K562 (cell line): ENCODE data around the gene TXK. TPM values are rescaled to one million over a fixed set of nuclear protein-coding genes. Genes with fewer than 3 reads are reported as not detected.

Experiments used
- ATAC-seq: fragments of 200-7000 bp; cut with Tn5 transposase; 3 replicates; pipeline ENCODE4 v1.9.1; 2020; ENCODE audit warnings: moderate library complexity
- BruUV-seq: library from RNA; stranded (reverse); fragments of 400-500 nt; replicated peaks from 2 replicates; lab custom pipeline; 2021; lab: Mats Ljungman, UMichigan
- CTCF ChIA-PET: fragments of 300-600 bp; formaldehyde crosslinking; extraction: SDS; loops from one replicate; lab custom pipeline; 2021; ENCODE audit warnings: low intra/inter-chr PET ratio; lab: Yijun Ruan, JAX
- POLR2A ChIA-PET: fragments of 300-600, 350-650 bp; sonication (Branson Sonifier 250); formaldehyde crosslinking; extraction: SDS; loops from one replicate; lab custom pipeline; 2021; ENCODE audit warnings: antibody characterized with exemption, inconsistent platforms; lab: Yijun Ruan, JAX
- DNase-seq, 4 experiments: peaks; one replicate each; pipeline versions ENCODE4 v3.0.0 to v3.0.0-alpha.2; 2011 to 2018; ENCODE audit warnings: low spot score in 3 of 4, mixed read lengths in 3 of 4; ENCODE audit errors: extremely low read depth in 1 of 4
- FAIRE-seq: peaks from 2 replicates; lab custom pipeline; 2011; peaks lifted over from hg19 to GRCh38; lab: Jason Lieb, UNC
- H2AFZ ChIP-seq: 2 replicates; pipeline ENCODE4 v1.6.0; 2011; ENCODE audit warnings: low read depth, low read length, control low read depth, inconsistent platforms
- H3K27ac ChIP-seq: fragments of 200-600 bp; 3 replicates; pipeline ENCODE4 v1.8.0; 2011; ENCODE audit warnings: low read depth, mild to moderate bottlenecking, control low read depth, inconsistent platforms, low read length, moderate library complexity, mixed read lengths; ENCODE audit errors: extremely low read depth
- H3K27me3 ChIP-seq, 2 experiments: fragments of 300-600 bp in 1 of 2; 2 replicates in 1 of 2; 3 replicates in 1 of 2; pipeline versions ENCODE4 v1.6.0 to v1.8.0; 2011; ENCODE audit warnings: inconsistent platforms in 2 of 2, low read length in 2 of 2, mild to moderate bottlenecking in 1 of 2, mixed read lengths in 1 of 2, moderate library complexity in 1 of 2; ENCODE audit not compliant: control insufficient read depth in 2 of 2, insufficient read depth in 2 of 2
- H3K36me3 ChIP-seq: fragments of 300-600 bp; 3 replicates; pipeline ENCODE4 v1.8.0; 2011; ENCODE audit warnings: mild to moderate bottlenecking, low read length, inconsistent platforms; ENCODE audit not compliant: control insufficient read depth, insufficient read depth
- H3K4me1 ChIP-seq, 2 experiments: fragments of 200-600 bp in 1 of 2; replicated peaks in 1 of 2; 2 replicates in 1 of 2; 3 replicates in 1 of 2; pipeline versions ENCODE4 v1.5.1 to v1.8.0; 2011; ENCODE audit warnings: inconsistent platforms in 2 of 2, low read length in 2 of 2, mild to moderate bottlenecking in 1 of 2, mixed read lengths in 1 of 2, moderate library complexity in 1 of 2; ENCODE audit not compliant: control insufficient read depth in 2 of 2, insufficient read depth in 2 of 2
- H3K4me2 ChIP-seq: 2 replicates; pipeline ENCODE4 v1.6.1; 2011; ENCODE audit warnings: low read length, control low read depth, inconsistent platforms, mixed read lengths; ENCODE audit not compliant: insufficient read depth
- H3K4me3 ChIP-seq: fragments of 200-600 bp; sonication (generic), shearing (Covaris generic); 2 replicates; pipeline ENCODE4 v1.5.1; 2016; ENCODE audit warnings: control low read depth, inconsistent platforms
- H3K79me2 ChIP-seq: fragments of 200-600 bp; 3 replicates; pipeline ENCODE4 v1.8.0; 2011; ENCODE audit warnings: low read length, inconsistent platforms; ENCODE audit not compliant: control insufficient read depth, insufficient read depth
- H3K9ac ChIP-seq, 2 experiments: 2 replicates each; pipeline versions ENCODE4 v1.6.0 to v1.6.1; 2011; ENCODE audit warnings: low read depth in 2 of 2, low read length in 2 of 2, control low read depth in 1 of 2, inconsistent platforms in 1 of 2, mild to moderate bottlenecking in 1 of 2, mixed read lengths in 1 of 2; ENCODE audit not compliant: insufficient read depth in 1 of 2
- H3K9me1 ChIP-seq: one replicate; pipeline ENCODE4 v1.6.0; 2011; ENCODE audit warnings: inconsistent platforms, mild to moderate bottlenecking, low read length, moderate library complexity; ENCODE audit not compliant: control insufficient read depth, insufficient read depth
- H3K9me3 ChIP-seq: replicated peaks from 2 replicates; pipeline ENCODE4 v1.5.1; 2011; ENCODE audit warnings: low read depth, low read length, inconsistent platforms; ENCODE audit not compliant: control insufficient read depth, insufficient read depth
- H4K20me1 ChIP-seq: replicated peaks from 2 replicates; pipeline ENCODE4 v1.6.1; 2011; ENCODE audit warnings: low read length, inconsistent platforms, mixed read lengths; ENCODE audit not compliant: control insufficient read depth, insufficient read depth
- AFF1 ChIP-seq, 2 experiments: fragments of 450-650 bp; IDR thresholded peaks; 2 replicates each; pipeline ENCODE4 v1.6.1; 2018; ENCODE audit warnings: mild to moderate bottlenecking in 2 of 2, low read depth in 1 of 2; ENCODE audit not compliant: partially characterized antibody in 2 of 2
- CTBP1 ChIP-seq: fragments of 450-650 bp; IDR thresholded peaks from 2 replicates; pipeline ENCODE4 v1.6.1; 2016; ENCODE audit warnings: borderline replicate concordance
- HNRNPK ChIP-seq: fragments of 200-400 bp; formaldehyde crosslinking; IDR thresholded peaks from one replicate; pipeline ENCODE4 v1.6.1; 2018; ENCODE audit warnings: mild to moderate bottlenecking, low read depth, low read length; ENCODE audit not compliant: poor library complexity, severe bottlenecking
- NR2C1 ChIP-seq, 2 experiments: fragments of 450-650 bp; IDR thresholded peaks; 2 replicates each; pipeline ENCODE4 v1.6.1; 2017; ENCODE audit warnings: mild to moderate bottlenecking in 2 of 2, antibody characterized with exemption in 1 of 2, inconsistent platforms in 1 of 2, missing compliant biosample characterization in 1 of 2, missing genetic modification characterization in 1 of 2
- SPI1 ChIP-seq: IDR thresholded peaks from 2 replicates; pipeline ENCODE4 v1.6.1; 2011; ENCODE audit warnings: low read depth, low read length, control low read depth, borderline replicate concordance
- WGBS: fragments of 100-300 bp; shearing (Covaris generic); methylation state at CpG from one replicate; pipeline ENCODE4 v1.1.6; 2016; ENCODE audit warnings: low coverage, mixed read lengths; ENCODE audit not compliant: insufficient coverage; ENCODE audit errors: missing lambda C conversion rate; 5-methylcytosine and 5-hydroxymethylcytosine counted together
- in situ Hi-C: fragments of 300-500 bp; cut with MboI; formaldehyde crosslinking; loops from 4 replicates; pipeline ENCODE4 v1.15.0; 2018; ENCODE audit warnings: inconsistent platforms, mixed read lengths
- intact Hi-C: fragments of 100-400 bp; cut with micrococcal nuclease; formaldehyde crosslinking; loops from 2 replicates; pipeline ENCODE4 v1.14.2; 2022
- polyA plus RNA-seq, 8 experiments: library from polyadenylated mRNA; depleted of rRNA in 4 of 8; stranded (reverse) in 5 of 8; unstranded in 3 of 8; fragments of >200 nt; fragmentation: Nextera tagmentation in 2 of 8; fragmentation: Illumina TruSeq in 1 of 8; extraction: Ambion mirVana in 2 of 8; extraction: Trizol in 1 of 8; gene quantifications; 2 replicates each; pipeline versions ENCODE4 v1.2.1 to v1.2.3, GENCODE V29; 2011 to 2014; ENCODE audit warnings: inconsistent platforms in 1 of 8, missing spikeins in 1 of 8
- total RNA-seq, 7 experiments: library from RNA; depleted of rRNA in 6 of 7; stranded (reverse); fragments of >200 nt in 6 of 7; fragmentation: Illumina TruSeq in 2 of 7; extraction: Trizol in 2 of 7; gene quantifications; 2 replicates each; pipeline versions ENCODE4 v1.2.1 to v1.2.3, GENCODE V29; 2011 to 2021; ENCODE audit warnings: low replicate concordance in 1 of 7
- TF ChIP-seq, protein P1 (sequence below): fragments of 450-650 bp; IDR thresholded peaks from 2 replicates; pipeline ENCODE4 v1.6.1; 2016

The TXK gene
- total and polyA plus RNA-seq, 9 of the 15 experiments (the other 6 are each of a cell fraction or from before 2014, with no cell fraction given), result 0.24 to 1.1 (median 0.45) TPM; not detected in 1

DNA sequence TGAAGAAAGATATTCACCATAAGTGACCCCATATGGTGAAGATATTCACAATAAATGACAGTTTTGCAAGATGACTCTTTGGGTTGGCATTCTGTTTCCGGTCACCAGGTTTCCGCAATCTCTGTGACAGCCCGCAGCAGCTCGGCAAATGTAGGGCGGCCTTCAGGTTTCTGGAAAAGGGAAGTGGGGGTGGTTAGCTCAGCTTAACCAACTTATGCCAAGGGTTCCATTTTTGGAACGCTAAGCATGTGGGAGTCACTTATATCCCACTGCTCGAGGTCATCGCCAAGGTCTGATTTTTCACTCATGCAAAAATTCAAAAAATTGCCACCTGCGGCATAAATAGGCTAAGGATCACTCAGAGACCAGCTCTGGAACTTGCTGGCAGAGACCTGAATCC lies 66.5 kb downstream of the TXK start:
- DNase-seq, result no peak
- ATAC-seq, result no peak
- ChIA-PET POLR2A (interaction anchor here (0.6 to 0.8 kb wide), 2 partner anchors 64 to 93 kb away, joined by 3 read pairs; no protein-coding TSS in a partner anchor), CTCF (no interaction called here)
- intact Hi-C loops, result no loop called here
- no peaks in the 10 kb centered on the region for H3K36me3 ChIP-seq
- TF ChIP-seq SPI1, result peak; percentile 26; the same call in 1 of the 2 replicates
- no peak for TF ChIP-seq CTBP1
- TF ChIP-seq HNRNPK, result no peak
- no peak for TF ChIP-seq NR2C1 (IDR thresholded peaks at IDR 0.05)
- no peak for TF ChIP-seq NR2C1 (tag; IDR thresholded peaks at IDR 0.05)
- no peaks in the 10 kb centered on the region for H3K79me2 ChIP-seq
- in situ Hi-C loops, result no loop called here
- 18% methylated on average over 9 of the region's 9 CpGs for WGBS
- H3K4me1 ChIP-seq, result no peaks in the 10 kb centered on the region
- no peak overlapping the region for H2AFZ ChIP-seq
- no peak overlapping the region for H3K4me2 ChIP-seq
- peak; percentile 32 for FAIRE-seq
- H3K27me3 ChIP-seq, result peaks cover 0 to 4% of the 10 kb centered on the region in 2 experiments; a peak in 1 of 5 replicates
- H4K20me1 ChIP-seq, result no peaks in the 10 kb centered on the region
- H3K9me3 ChIP-seq, result no peaks in the 10 kb centered on the region
- no TSS peak for BruUV-seq
- H3K9me1 ChIP-seq, result no peaks in the 10 kb centered on the region
- H3K27ac ChIP-seq, result no peak overlapping the region
- H3K9ac ChIP-seq, result no peak overlapping the region
- no peak overlapping the region for H3K4me3 ChIP-seq

DNA sequence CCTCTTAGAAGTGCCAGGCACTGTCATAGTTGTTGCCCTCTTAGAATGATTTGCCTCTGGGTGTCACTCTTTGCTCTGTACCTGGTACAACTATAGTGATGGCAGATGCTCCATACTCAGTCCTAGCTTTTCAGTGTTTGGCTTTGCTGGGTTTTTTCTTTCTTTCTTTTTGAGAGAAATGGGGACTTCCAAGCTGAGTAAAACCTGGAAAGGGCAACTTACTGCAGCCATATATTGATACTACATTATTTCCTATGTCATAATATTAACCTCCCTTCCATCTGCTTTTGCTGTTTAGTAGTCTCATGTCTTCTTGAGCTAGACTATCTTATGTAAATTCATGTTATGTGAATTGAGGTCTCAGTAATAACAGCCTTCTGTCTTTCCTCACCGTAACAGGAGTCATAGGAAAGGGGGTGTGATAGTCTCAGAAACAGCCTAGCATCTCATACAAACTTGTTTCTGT lies 68.4 kb downstream of the TXK start:
- in situ Hi-C loops (no loop called here), intact Hi-C loops (no loop called here)
- Histone ChIP-seq H3K27ac (no peak overlapping the region), H3K9ac (no peak overlapping the region), H4K20me1 (no peaks in the 10 kb centered on the region), H3K27me3 (peaks cover 0 to 4% of the 10 kb centered on the region in 2 experiments; a peak in 1 of 5 replicates), H3K9me1 (no peaks in the 10 kb centered on the region), H2AFZ (no peak overlapping the region), H3K4me1 (no peaks in the 10 kb centered on the region), H3K9me3 (no peaks in the 10 kb centered on the region), H3K4me2 (no peak overlapping the region), H3K79me2 (no peaks in the 10 kb centered on the region), H3K36me3 (no peaks in the 10 kb centered on the region), H3K4me3 (no peak overlapping the region)
- ChIA-PET POLR2A (interaction anchor here (0.6 to 0.7 kb wide), 2 partner anchors 132 to 467 kb away, joined by 3 read pairs; no protein-coding TSS in a partner anchor), CTCF (interaction anchor here (0.5 kb wide), 1 partner anchor 513 kb away, joined by 4 read pairs; no protein-coding TSS in a partner anchor)
- DNase-seq (no peak), FAIRE-seq (no peak), ATAC-seq (no peak)
- WGBS, result 0% methylated on average over 1 of the region's 1 CpG
- BruUV-seq, result no TSS peak
- TF ChIP-seq AFF1 (IDR thresholded peaks at IDR 0.05; ENCODE audit: low read depth in 1 of 2, partially characterized antibody in 2 of 2), result no peak
- TF ChIP-seq, protein P1, sequence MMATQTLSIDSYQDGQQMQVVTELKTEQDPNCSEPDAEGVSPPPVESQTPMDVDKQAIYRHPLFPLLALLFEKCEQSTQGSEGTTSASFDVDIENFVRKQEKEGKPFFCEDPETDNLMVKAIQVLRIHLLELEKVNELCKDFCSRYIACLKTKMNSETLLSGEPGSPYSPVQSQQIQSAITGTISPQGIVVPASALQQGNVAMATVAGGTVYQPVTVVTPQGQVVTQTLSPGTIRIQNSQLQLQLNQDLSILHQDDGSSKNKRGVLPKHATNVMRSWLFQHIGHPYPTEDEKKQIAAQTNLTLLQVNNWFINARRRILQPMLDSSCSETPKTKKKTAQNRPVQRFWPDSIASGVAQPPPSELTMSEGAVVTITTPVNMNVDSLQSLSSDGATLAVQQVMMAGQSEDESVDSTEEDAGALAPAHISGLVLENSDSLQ, result no peak
